Activated T-cell treated with anti-CD3 and anti-CD28 coated beads, Interleukin-2, amount 50 U/mL, for 1 hour (primary cell): ENCODE measurements around the gene PELO.
"Not testable (repeated sequence)": the region's sequence is repeated elsewhere in the genome, so short reads cannot be mapped to it uniquely, and the experiment has no call there.

Experiments
- DNase-seq: peaks from one replicate; pipeline ENCODE4 v3.0.0-alpha.2; 2020

PELO gene

DNA sequence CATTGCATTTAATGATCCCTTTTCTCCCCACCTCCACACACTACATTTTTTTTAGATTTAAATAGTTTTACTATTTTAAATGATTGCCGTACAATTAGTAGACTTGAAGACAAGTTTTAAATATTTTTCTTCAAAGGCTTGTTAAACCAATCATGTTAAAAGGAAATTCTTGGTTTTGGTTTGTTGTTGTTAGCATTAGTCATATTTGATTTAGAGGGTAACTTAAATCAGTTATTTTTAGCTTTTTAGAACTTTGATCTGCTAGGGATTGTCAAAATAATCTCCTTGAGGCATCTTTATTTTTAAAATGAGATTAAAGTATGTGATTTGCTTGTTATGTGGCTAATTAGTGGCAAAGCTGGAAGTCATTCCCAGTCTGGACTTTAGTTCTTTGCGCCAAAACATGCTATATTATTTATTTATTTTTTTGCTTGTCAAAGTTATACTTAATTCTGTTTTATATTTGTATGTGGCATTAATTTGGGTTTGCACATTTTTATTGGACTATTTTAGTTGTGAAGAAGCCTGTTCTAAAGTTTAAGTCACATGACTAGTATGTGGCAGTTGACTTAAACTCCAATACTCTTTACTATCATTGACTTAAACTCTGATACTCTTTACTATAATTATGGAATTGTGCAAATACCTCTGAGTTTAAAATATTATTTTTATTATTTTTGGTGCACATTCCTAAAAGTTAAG, 14.7 kb downstream of the PELO start:
- no peak for DNase-seq

- no peak for DNase-seq
Measured at GRCh38 chr5:52802974-52803336, 15.2 kb downstream of the PELO start.

- no peak for DNase-seq
Measured at GRCh38 chr5:52804387-52804791, 16.7 kb downstream of the PELO start.

GRCh38 chr5:52804981-52805380, 17.3 kb downstream of the PELO start:
- DNase-seq = no peak

GRCh38 chr5:52805615-52806014, 17.9 kb downstream of the PELO start:
- DNase-seq = no peak

DNA sequence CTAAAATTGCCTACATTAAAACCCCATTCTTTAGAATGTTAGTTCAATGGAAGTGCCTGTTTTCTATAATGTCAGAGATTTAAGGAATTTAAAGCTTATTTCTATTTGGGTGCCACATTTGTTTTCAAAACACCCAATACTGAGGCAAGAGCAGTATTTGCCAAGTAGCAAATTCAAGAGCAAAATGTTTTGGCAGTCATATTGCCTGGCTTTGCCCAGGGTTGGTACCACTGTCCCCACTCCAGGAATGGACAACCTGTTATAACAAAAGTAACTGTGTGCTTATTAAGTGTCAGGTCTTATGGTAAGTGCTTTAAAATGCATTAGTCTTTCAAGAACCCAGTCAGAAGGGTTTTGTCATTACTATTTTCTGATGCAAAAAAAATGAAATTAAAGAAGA, 19.3 kb downstream of the PELO start:
- DNase-seq = no peak

- no peak for DNase-seq
Measured at GRCh38 chr5:52807723-52808122, 20.0 kb downstream of the PELO start.

DNA sequence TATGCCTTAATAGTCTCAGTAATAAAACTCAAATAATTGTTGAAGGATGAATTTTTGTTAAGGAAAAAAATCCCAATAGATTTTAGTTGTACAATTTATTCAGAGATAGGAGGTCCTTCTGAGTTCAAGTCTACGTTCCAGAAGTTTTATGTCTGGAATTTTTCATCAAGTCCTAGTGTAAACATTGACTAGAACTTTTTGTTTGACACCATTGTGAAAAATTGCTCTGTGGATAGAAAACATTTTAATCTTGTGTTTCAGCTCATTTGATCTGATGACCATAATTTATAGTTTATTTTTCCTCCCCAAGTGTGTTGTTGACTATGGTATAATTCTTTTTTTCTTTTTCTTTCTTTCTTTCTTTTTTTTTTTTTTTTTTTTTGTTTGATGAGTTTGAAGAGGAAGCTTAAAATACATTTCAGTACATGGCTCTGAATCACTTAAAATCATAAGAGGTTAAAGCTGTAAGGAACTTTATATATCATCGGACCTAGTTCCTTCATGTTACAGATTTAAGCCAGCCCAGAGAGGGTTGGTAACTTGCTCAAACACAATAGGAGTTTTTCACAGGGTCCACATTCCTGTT, 20.7 kb downstream of the PELO start:
- no peak for DNase-seq

DNA sequence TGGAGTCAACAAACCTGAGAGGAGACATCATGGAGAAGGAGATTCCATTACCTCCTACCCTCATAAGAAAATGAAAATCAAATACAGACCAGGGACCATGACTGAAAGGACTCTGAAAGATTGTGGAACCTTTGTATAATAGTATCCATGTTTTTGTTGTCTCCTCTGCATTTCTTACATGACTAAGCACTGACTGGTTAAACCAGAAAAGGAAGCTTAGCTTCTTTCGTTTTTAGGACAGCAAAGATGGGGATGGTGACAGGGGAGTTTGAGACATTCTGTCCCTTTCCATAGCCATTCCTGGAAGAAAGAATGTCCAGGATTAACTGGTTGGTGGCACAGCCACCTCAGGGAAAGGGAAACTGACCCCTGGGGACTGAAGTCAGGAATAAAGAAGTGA, 22.2 kb downstream of the PELO start:
- DNase-seq = no peak

GRCh38 chr5:52810426-52810825, 22.7 kb downstream of the PELO start:
- no peak for DNase-seq

DNA sequence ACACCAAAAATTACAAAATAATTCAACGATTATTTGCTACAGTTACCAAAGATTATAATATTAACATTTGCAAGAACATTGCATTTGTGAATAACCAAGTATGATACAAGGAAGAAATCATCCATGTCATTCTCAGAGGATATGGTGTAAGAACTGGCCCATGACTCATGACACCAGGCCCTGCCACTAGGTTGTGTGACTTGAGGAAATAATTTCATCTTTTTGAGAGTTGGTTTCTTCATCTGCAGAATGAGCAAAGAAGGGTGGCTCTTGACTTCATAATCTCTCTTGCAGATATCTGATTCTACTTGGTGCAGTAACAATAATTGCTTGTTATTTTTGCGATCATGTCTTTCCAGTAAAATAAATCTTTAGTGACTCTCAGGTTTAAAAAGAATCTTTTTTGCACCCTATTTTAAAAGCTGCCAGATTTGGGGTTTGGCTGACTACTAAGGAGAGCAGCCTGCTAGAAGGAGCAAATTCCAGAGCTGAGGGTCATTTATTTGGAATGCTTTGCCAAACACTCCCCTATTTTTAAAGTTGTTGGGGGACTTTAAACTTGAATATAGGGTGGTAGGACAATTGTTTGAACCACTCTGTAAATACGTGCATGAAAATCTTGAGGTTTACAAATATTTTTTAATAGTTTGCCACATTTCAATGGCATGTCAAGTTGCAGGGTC, 23.5 kb downstream of the PELO start:
- no peak for DNase-seq

DNA sequence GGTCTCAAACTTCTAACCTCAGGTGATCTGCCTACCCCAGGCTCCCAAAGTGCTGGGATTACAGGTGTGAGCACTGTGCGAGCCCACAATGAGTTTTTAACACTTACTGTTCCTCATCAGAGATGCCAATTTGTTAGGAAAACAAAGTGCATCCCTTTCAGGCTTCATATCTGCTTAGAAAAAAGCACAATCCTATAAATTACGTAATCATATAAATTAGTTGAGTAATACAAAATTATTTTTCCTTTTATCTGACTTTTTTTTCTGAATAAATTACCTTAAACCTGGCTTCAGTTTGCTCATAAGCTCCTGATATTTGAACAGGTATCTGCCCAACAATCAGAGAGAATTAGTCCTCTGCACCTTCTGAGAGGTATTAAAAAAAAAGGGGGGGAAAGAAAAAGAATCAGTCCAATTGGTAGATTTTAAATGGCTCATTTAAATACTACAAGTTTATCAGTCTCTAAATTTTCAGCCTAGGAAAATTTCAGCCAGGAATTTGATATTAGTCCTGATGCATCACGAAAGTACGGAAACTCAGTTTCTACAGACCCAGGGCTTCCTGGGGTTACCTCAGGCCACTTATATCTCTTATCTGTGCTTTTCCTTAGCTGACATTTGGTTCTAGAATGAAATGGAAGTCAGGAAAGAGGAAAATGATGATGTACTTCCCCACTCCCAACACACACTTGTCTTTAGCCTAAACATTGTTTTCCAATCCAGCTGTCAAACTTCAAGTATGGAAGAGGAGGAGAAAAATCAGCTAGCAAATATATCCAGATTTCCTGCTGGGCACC, 26.8 kb downstream of the PELO start:
- DNase-seq = no peak

- DNase-seq = no peak
Measured at GRCh38 chr5:52817818-52818217, 30.1 kb downstream of the PELO start.

DNA sequence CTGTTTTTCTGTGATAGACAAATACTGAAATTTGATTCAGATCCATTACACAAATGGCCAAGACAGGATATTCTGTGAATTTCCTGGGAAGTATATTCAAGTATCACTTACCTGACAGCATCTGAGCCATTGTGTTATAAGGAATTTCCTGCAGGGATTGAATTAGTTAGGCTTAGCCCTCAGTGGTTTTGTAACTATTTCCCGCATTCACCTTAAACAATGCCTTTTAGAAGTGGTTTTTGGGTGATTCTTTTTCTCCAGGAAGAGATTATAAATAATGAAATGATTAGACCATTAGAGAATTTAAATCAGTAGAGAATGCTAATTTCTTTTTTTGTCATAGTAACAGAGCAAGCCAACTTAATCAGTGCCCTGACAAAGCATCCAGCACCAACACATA, 30.6 kb downstream of the PELO start:
- no peak for DNase-seq

GRCh38 chr5:52818807-52819206, 31.1 kb downstream of the PELO start:
- DNase-seq = not testable (repeated sequence)

DNA sequence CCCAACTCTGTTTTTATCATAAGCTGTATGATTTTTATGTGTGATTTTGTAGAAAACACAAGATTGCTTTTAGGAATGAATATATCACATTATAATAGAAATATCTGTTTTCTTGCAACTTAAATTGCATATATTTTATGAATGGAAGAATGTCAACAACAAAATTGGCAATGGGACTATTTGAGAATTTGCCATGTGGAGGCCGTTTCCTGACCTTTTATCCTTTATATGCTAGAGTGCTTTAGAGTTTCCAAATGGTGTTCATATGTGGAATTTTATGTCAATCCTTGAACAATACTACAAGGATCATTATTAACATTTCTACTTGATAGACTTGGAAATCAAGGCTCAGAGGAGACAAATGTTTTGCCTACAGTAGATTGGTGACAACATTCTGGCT, 34.2 kb downstream of the PELO start:
- no peak for DNase-seq

DNA sequence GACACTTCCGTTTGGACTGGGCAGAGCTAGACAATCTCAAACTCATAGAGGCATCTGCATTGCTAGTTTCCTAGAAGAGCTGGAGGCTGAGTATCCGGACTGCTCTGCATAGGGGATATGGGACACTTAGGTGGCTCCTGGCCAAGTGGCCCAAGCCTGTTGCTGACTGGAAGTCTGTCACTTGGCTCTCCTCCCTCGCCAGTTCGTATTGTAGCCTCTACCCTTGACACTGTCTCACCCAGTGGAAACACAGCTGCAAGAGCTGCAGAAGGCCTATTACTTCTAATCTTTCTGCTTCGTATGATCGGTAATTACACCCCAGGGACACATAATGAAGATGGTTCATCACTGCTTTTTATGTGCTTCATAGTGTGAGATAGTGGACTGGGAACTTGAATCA, 34.7 kb downstream of the PELO start:
- DNase-seq = no peak

DNA sequence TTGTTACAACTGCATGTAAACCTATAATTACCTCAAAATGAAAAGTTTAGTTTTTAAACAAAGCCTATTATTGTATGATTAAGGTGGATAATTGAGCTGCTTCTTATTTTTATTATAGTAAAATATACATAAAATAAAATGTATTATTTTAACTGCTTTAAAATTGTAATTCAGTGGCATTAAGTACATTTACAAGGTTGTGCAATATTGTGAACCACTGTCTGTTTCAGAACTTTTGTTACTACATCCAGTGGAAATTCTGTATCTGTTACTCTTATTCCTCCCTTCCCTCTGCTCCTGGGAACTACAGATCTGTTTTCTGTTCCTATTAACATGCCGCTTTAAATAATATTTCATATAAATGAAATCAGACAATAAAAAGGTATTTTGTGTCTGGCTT, 37.1 kb downstream of the PELO start:
- no peak for DNase-seq

- no peak for DNase-seq
Measured at GRCh38 chr5:52825826-52826225, 38.1 kb downstream of the PELO start.

DNA sequence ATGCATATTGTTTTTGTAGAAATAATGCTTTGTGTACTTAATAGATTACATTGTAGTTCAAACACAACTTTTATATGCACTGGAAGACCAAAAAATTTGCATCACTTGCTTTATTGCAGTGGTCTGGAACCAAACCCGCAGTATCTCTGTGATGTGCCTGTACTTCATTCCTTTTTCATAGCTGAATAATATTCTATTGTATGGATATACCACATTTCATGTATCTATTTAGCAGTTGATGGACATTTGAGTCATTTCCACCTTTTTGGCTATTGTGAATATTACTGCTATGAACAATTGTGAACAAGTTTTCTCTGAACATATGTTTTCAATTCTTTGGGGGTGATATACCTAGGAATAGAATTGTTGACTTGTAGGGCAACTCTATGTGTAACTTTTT, 40.1 kb downstream of the PELO start:
- no peak for DNase-seq

- no peak for DNase-seq
Measured at GRCh38 chr5:52829664-52830063, 41.9 kb downstream of the PELO start.

GRCh38 chr5:52830650-52831049, 42.9 kb downstream of the PELO start:
- DNase-seq = no peak

- no peak for DNase-seq
Measured at GRCh38 chr5:52831786-52832511, 44.2 kb downstream of the PELO start.
